ENCODE data around the gene XYLT1. TPM values are rescaled to one million over a fixed set of nuclear protein-coding genes. Genes with fewer than 3 reads are reported as not detected.

XYLT1 gene, protein sequence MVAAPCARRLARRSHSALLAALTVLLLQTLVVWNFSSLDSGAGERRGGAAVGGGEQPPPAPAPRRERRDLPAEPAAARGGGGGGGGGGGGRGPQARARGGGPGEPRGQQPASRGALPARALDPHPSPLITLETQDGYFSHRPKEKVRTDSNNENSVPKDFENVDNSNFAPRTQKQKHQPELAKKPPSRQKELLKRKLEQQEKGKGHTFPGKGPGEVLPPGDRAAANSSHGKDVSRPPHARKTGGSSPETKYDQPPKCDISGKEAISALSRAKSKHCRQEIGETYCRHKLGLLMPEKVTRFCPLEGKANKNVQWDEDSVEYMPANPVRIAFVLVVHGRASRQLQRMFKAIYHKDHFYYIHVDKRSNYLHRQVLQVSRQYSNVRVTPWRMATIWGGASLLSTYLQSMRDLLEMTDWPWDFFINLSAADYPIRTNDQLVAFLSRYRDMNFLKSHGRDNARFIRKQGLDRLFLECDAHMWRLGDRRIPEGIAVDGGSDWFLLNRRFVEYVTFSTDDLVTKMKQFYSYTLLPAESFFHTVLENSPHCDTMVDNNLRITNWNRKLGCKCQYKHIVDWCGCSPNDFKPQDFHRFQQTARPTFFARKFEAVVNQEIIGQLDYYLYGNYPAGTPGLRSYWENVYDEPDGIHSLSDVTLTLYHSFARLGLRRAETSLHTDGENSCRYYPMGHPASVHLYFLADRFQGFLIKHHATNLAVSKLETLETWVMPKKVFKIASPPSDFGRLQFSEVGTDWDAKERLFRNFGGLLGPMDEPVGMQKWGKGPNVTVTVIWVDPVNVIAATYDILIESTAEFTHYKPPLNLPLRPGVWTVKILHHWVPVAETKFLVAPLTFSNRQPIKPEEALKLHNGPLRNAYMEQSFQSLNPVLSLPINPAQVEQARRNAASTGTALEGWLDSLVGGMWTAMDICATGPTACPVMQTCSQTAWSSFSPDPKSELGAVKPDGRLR
- polyA plus RNA-seq (3.3 and 4.5 TPM in 2 replicates), polyA minus RNA-seq (20.7 and 25.6 TPM in 2 replicates)

DNA sequence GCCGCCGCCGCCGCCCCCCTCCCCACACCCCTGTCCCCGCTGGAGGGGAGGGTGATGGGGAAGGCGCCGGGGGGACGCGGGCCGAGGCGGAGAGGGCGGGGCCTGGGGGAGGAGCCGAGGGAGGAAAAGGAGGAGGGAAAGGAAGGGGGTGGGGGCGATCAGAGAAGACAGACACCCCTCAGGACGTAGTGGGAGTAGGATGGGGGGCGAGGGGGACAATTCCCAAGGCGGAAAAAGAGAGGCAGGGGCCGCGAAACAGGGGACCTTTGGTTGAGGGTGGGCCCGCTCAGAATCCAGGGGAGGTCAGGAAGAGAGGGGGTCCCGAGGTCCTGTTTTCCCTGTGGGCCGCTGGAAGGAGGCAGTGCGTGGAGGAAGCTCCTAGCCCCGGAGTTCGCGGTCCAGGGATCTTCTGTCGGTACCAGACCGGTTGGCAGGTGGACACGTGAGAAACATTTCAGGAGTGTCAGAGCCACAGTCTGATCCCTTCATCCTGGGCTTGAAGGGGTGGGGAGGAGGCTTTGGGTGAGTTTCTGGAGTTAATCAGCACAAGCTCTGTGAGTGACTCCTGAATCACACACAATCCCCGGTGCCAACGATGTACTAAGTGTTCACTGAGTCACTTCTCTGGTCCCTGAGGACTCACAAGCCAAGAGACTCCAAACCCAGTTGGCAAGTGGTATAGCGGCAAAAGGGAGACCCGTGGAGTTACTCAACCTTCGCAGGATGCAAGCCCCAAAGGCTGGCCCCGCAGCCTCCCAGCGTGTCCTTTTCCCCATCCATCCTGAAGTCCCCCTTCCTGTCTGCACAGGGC lies at the start of gene XYLT1:
XYLT1 (minus strand) TSS at position 53 of the 811 bp plus-strand sequence. CDS start 164 bp downstream, outside the sequence.
- H2AFZ ChIP-seq (ENCODE audit: low read depth, low read length), result peak within 1 kb of the TSS; percentile 8
- peak within 1 kb of the TSS; percentile 16 for H3K27ac ChIP-seq (ENCODE audit: low read length)
- H3K4me2 ChIP-seq (ENCODE audit: low read length), result peak within 1 kb of the TSS; percentile 97
- no peaks in the 10 kb centered on the region for H3F3A ChIP-seq (ENCODE audit: insufficient read depth, low read length, poor library complexity, severe bottlenecking)
- H4K20me1 ChIP-seq (ENCODE audit: insufficient read depth), result no peaks in the 10 kb centered on the region
- H3K9me3 ChIP-seq (ENCODE audit: low read length), result no peaks in the 10 kb centered on the region
- H3K4me3 ChIP-seq (ENCODE audit: low read length), result peak within 1 kb of the TSS; percentile 75
- no peaks in the 10 kb centered on the region for H3K36me3 ChIP-seq (ENCODE audit: insufficient read depth, low read length)
- H3K9me2 ChIP-seq (ENCODE audit: insufficient read depth, low read length), result no peaks in the 10 kb centered on the region
- TF ChIP-seq RAD21 (conservative IDR thresholded peaks at IDR 0.05) (no peak), REST (IDR thresholded peaks at IDR 0.05; ENCODE audit: borderline replicate concordance) (no peak), EZH2 (IDR thresholded peaks at IDR 0.05; ENCODE audit: borderline replicate concordance, insufficient read depth, low read length, poor library complexity, severe bottlenecking) (no peak), SMC3 (conservative IDR thresholded peaks at IDR 0.05; ENCODE audit: poor library complexity) (no peak), MXI1 (conservative IDR thresholded peaks at IDR 0.05; ENCODE audit: poor library complexity, severe bottlenecking) (no peak), POLR2AphosphoS5 (IDR thresholded peaks at IDR 0.05) (no peak), CTCF (IDR thresholded peaks at IDR 0.05; ENCODE audit: poor library complexity, severe bottlenecking) (no peak), TAF1 (IDR thresholded peaks at IDR 0.05; ENCODE audit: low read depth) (no peak), EP300 (conservative IDR thresholded peaks at IDR 0.05; ENCODE audit: poor library complexity, severe bottlenecking) (no peak)
- H3K79me2 ChIP-seq (replicated peaks; ENCODE audit: insufficient read depth, low read length), result peaks cover 30% of the 10 kb centered on the region
- H3K9ac ChIP-seq (ENCODE audit: low read length), result peak within 1 kb of the TSS; percentile 76
- no peaks in the 10 kb centered on the region for H3K27me3 ChIP-seq (ENCODE audit: insufficient read depth, low read depth, low read length)
